SU-DHL-6 (cell line): ENCODE data around the gene MAPK8IP1.

Source experiments
- H2AFZ ChIP-seq: fragments of 200-600 bp; sonication (generic); 2 replicates; pipeline ENCODE4 v1.6.1; 2014; ENCODE audit warnings: low read depth, mild to moderate bottlenecking, moderate library complexity, mixed read lengths, antibody characterized with exemption, low read length; ENCODE audit not compliant: severe bottlenecking
- H3F3A ChIP-seq: fragments of 200-600 bp; shearing (Covaris generic); 2 replicates; pipeline ENCODE4 v1.6.0; 2016; ENCODE audit warnings: antibody characterized with exemption, mild to moderate bottlenecking; ENCODE audit not compliant: insufficient read depth
- H3K27ac ChIP-seq: fragments of 200-600 bp; sonication (generic); 2 replicates; pipeline ENCODE4 v1.5.1; 2016; ENCODE audit warnings: low read depth, mild to moderate bottlenecking, low read length, moderate library complexity, mixed read lengths
- H3K27me3 ChIP-seq: fragments of 200-600 bp; sonication (generic), shearing (Covaris generic); 2 replicates; pipeline ENCODE4 v1.6.0; 2014; ENCODE audit warnings: mild to moderate bottlenecking, low read length
- H3K36me3 ChIP-seq: fragments of 200-600 bp; sonication (generic); 2 replicates; pipeline ENCODE4 v1.6.1; 2014; ENCODE audit warnings: mild to moderate bottlenecking, low read length, mixed read lengths
- H3K4me2 ChIP-seq: fragments of 300-600, 200-600 bp; shearing (Covaris generic), sonication (generic); 2 replicates; pipeline ENCODE4 v1.6.0; 2014; ENCODE audit warnings: low read length, low read depth, mild to moderate bottlenecking; ENCODE audit not compliant: poor library complexity, severe bottlenecking
- H3K4me3 ChIP-seq: fragments of 200-600 bp; sonication (generic); 2 replicates; pipeline ENCODE4 v1.5.1; 2014; ENCODE audit warnings: antibody characterized with exemption, low read length, mild to moderate bottlenecking, mixed read lengths; ENCODE audit not compliant: insufficient read depth, poor library complexity, severe bottlenecking
- H3K79me2 ChIP-seq: fragments of 200-600 bp; sonication (generic); 2 replicates; pipeline ENCODE4 v1.6.1; 2014; ENCODE audit warnings: mild to moderate bottlenecking, low read length, moderate library complexity; ENCODE audit not compliant: insufficient read depth
- H3K9ac ChIP-seq: fragments of 200-600 bp; sonication (generic); 2 replicates; pipeline ENCODE4 v1.7.0; 2014; ENCODE audit warnings: mild to moderate bottlenecking, low read length
- H3K9me2 ChIP-seq: fragments of 200-600 bp; sonication (generic); replicated peaks from 2 replicates; pipeline ENCODE4 v1.6.1; 2014; ENCODE audit warnings: low read length; ENCODE audit not compliant: insufficient read depth
- H3K9me3 ChIP-seq: fragments of 200-600 bp; sonication (generic); 2 replicates; pipeline ENCODE4 v1.6.1; 2014; ENCODE audit warnings: low read length, mixed read lengths; ENCODE audit not compliant: insufficient read depth
- H4K20me1 ChIP-seq: fragments of 200-600 bp; sonication (generic); 2 replicates; pipeline ENCODE4 v1.6.1; 2014; ENCODE audit warnings: low read depth, mild to moderate bottlenecking, antibody characterized with exemption, low read length, moderate library complexity, mixed read lengths
- CTCF ChIP-seq: fragments of 200-600 bp; sonication (generic); IDR thresholded peaks from one replicate; pipeline ENCODE4 v1.5.1; 2017; ENCODE audit warnings: antibody characterized with exemption, mild to moderate bottlenecking, low read length, moderate library complexity; ENCODE audit not compliant: insufficient read depth, poor library complexity, severe bottlenecking
- EZH2phosphoT487 ChIP-seq: fragments of 200-600 bp; sonication (generic), shearing (Covaris generic); conservative IDR thresholded peaks from 2 replicates; pipeline ENCODE4 v1.6.1; 2018; ENCODE audit warnings: mild to moderate bottlenecking, antibody characterized with exemption, low read length, moderate library complexity, mixed read lengths

MAPK8IP1 gene

GRCh38 chr11:45869551-45869950 lies 15.9 kb upstream of the MAPK8IP1 start:
- TF ChIP-seq EZH2phosphoT487 (no peak), CTCF (no peak)
- H3K9ac ChIP-seq = no peak overlapping the region
- no peaks in the 10 kb centered on the region for H3K36me3 ChIP-seq
- H3K9me3 ChIP-seq = no peaks in the 10 kb centered on the region
- H3K27me3 ChIP-seq = no peaks in the 10 kb centered on the region
- no peak overlapping the region for H3K4me3 ChIP-seq
- H3K27ac ChIP-seq = no peak overlapping the region
- H3K9me2 ChIP-seq = no peaks in the 10 kb centered on the region
- H3K79me2 ChIP-seq = no peaks in the 10 kb centered on the region
- H2AFZ ChIP-seq = no peak overlapping the region
- H3F3A ChIP-seq = no peaks in the 10 kb centered on the region
- H4K20me1 ChIP-seq = no peaks in the 10 kb centered on the region
- no peak overlapping the region for H3K4me2 ChIP-seq

- no peaks in the 10 kb centered on the region for H3F3A ChIP-seq
- no peaks in the 10 kb centered on the region for H3K9me3 ChIP-seq
- H3K27me3 ChIP-seq = no peaks in the 10 kb centered on the region
- no peak overlapping the region for H3K9ac ChIP-seq
- H3K36me3 ChIP-seq = no peaks in the 10 kb centered on the region
- H3K27ac ChIP-seq = no peak overlapping the region
- H3K4me3 ChIP-seq = no peak overlapping the region
- no peaks in the 10 kb centered on the region for H3K79me2 ChIP-seq
- H4K20me1 ChIP-seq = no peaks in the 10 kb centered on the region
- H3K9me2 ChIP-seq = no peaks in the 10 kb centered on the region
- TF ChIP-seq EZH2phosphoT487 (no peak), CTCF (no peak)
- H3K4me2 ChIP-seq = no peak overlapping the region
- H2AFZ ChIP-seq = no peak overlapping the region
Measured at GRCh38 chr11:45870706-45871105, 14.7 kb upstream of the MAPK8IP1 start.

GRCh38 chr11:45871638-45872037 lies 13.8 kb upstream of the MAPK8IP1 start:
- H3K36me3 ChIP-seq = no peaks in the 10 kb centered on the region

More at GRCh38 chr11:45871638-45872037, 13.8 kb upstream of the MAPK8IP1 start:
- TF ChIP-seq EZH2phosphoT487 (no peak), CTCF (no peak)
- H3K27ac ChIP-seq = no peak overlapping the region
- no peaks in the 10 kb centered on the region for H3K9me2 ChIP-seq
- no peak overlapping the region for H3K4me3 ChIP-seq
- H3K27me3 ChIP-seq = no peaks in the 10 kb centered on the region
- no peaks in the 10 kb centered on the region for H4K20me1 ChIP-seq
- H3F3A ChIP-seq = no peaks in the 10 kb centered on the region
- H3K9me3 ChIP-seq = no peaks in the 10 kb centered on the region
- H2AFZ ChIP-seq = no peak overlapping the region
- H3K4me2 ChIP-seq = no peak overlapping the region
- H3K79me2 ChIP-seq = no peaks in the 10 kb centered on the region
- no peak overlapping the region for H3K9ac ChIP-seq
